HG02852 (cell line): ENCODE results near the gene TTBK1.

Experiments used
- ATAC-seq: cut with Tn5 transposase; IDR thresholded peaks from one replicate; pipeline ENCODE4 v1.9.1; 2021; ENCODE audit warnings: mild to moderate bottlenecking, moderate library complexity; ENCODE audit not compliant: unreplicated experiment

The TTBK1 gene

GRCh38 chr6:43242908-43243663 lies at the start of gene TTBK1:
Gene TTBK1 (plus strand): TSS chr6:43243481. CDS start chr6:43246661, 3,180 bp downstream.
- ATAC-seq = no peak

DNA sequence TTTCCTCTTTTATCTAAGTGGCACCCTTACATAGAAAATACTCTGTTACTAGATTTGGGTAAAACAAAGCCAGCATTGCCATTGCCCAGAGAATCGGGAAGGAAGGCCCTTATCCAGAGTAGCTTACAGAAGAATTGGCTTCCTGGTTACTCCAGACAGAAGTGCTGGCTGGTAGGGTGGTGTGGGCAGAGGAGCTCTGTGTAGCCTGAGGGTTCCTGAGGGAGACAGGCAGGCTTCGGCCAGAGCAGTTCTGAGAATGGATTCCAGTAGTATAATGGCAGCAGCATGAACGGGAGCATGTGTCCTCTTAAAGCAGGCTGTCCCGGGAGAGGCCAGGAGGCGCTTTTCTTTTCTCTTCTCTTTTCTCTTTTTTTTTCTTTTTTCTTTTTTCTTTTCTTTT lies 49.4 kb upstream of the TTBK1 start:
- no peak for ATAC-seq

DNA sequence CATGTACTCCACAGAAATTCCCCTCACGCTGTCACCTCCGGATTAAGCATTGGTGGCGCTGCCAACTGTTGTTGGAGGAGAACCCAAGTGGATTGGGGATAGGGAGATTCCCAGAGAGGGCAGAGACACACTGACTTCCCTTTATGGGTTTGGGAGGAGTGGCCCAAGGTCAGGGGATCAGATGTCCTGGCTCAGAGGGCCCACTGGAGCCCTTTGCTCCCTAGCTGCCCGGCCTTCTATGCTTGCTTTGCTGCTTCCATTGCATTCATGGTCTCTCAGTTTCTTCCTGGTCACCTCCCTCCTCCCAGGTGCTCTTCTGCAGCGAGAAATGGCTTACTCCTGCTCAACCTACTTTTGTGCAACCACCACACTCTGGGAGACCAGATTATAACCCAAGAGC lies 46.9 kb upstream of the TTBK1 start:
- no peak for ATAC-seq

DNA sequence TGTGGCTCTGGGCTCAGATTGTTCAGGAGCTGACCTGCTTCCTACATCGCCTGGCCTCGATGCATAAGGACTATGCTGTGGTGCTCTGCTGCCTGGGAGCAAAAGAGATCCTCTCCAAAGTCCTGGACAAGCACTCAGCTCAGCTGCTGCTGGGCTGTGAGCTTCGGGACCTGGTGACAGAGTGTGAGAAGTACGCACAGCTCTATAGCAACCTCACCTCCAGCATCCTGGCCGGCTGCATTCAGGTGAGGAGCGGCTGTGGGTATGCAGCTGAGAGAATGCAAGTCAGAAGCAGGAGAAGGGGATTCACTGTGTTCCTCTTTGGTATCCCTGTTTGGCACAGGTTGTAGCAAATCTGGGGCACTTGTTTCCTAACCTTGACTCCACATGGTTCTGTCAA lies 43.4 kb upstream of the TTBK1 start:
- no peak for ATAC-seq

- ATAC-seq = no peak
Measured at GRCh38 chr6:43200541-43200940, 42.7 kb upstream of the TTBK1 start.

DNA sequence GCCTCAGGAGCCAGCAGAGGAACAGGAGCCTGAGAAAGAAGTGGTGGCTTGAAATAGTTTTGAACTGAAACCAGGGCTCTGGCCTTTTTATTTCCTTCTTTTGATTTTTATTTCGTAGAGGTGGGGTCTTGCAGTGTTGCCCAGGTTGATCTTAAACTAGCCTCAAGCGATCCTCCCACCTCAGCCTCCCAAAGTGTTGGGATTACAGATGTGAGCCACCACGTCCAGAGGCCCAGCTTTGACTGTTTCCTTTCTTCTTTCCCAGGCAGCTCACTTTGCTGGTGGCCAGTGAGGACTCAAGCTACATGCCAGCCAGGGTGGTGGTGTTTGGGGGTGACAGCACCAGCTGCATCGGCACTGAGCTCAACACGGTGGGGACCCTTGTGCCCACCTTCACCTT lies 40.8 kb upstream of the TTBK1 start:
- ATAC-seq = no peak

- ATAC-seq = no peak
Measured at GRCh38 chr6:43203029-43203717, 40.1 kb upstream of the TTBK1 start.

- no peak for ATAC-seq
Measured at GRCh38 chr6:43203718-43204095, 39.6 kb upstream of the TTBK1 start.

DNA sequence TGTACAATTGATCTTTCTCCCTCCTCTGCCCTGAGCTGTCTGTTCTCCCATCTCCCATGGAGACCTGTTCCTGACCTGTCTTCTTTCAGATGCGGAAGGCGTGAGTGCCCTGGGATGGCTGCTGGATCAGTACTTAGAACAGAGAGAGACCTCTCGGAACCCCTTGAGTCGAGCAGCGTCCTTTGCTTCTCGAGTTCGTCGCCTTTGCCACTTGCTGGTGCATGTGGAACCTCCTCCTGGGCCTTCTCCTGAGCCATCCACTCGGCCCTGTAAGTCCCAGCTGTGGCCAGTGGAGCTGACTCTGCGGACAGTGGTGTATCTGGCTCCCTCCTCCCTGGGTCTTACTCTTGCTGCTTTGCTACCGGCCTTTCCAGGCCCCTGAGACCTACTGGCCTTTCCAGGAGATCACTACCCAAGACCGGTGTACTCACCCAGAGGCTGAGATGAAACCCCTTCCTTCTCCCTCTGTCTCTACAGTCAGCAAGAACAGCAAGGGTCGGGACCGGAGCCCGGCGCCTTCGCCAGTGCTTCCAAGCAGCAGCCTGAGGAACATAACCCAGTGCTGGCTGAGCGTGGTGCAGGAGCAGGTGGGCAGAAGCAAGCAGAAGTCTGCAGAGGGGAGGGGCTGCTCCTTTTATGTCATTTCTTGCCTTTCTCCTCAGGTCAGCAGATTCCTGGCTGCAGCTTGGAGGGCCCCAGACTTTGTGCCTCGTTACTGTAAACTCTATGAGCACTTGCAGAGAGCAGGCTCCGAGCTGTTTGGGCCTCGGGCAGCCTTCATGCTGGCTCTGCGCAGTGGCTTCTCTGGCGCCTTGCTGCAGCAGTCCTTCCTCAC lies 38.8 kb upstream of the TTBK1 start:
- no peak for ATAC-seq

- no peak for ATAC-seq
Measured at GRCh38 chr6:43205849-43206248, 37.4 kb upstream of the TTBK1 start.

DNA sequence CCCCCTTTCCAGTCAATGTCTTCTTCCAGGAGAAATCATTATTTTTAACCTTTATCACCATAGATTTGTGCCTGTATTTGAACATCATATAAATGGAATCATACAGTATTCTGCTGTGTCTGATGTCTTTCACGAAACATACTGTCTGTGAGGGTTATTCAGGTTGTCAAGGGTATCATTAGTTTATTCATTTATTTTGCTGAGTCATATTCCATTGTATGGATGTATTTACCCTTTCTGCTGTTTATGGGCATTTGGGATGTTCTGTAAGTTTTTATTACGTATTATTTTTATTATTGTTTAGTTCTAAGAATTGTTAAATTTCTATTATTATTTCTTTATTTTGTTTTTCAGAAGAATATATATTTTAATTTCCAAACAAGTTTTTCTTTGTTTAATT lies 36.0 kb upstream of the TTBK1 start:
- ATAC-seq = no peak

DNA sequence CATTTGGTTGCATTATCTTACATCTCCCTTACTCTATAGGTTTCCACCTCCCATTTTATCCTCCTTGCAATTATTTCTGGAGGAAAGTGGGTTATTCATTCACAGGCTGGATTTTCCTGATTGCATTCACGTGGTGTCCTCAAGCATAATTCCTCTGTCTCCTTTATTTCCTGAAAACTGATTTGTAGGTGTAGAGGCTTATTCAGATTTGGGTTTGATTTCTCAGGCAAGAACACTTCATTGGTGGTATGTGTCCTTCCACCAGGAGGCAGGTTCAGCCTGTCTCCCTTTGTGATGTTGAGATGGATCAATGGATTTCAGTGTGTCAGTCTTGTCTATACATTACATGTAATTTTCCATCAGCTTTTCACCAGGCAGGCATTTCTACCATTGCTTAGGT lies 31.3 kb upstream of the TTBK1 start:
- ATAC-seq = no peak

DNA sequence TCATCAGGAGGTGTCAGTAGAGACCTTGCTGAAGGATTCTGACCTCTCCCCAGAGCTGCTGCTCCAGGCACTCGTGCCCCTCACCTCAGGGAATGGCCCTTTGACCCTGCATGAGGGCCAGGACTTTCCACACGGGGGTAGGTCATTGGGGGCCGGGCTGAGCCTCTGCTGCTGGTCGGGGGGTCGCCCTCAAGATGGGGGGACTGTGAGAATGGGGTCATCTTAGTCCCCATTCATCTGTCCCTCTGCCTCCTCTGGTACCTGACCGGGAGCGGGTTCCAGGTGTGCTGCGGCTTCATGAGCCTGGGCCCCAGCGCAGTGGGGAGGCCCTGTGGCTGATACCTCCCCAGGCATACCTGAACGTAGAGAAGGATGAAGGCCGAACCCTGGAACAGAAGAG lies 29.9 kb upstream of the TTBK1 start:
- ATAC-seq = no peak

DNA sequence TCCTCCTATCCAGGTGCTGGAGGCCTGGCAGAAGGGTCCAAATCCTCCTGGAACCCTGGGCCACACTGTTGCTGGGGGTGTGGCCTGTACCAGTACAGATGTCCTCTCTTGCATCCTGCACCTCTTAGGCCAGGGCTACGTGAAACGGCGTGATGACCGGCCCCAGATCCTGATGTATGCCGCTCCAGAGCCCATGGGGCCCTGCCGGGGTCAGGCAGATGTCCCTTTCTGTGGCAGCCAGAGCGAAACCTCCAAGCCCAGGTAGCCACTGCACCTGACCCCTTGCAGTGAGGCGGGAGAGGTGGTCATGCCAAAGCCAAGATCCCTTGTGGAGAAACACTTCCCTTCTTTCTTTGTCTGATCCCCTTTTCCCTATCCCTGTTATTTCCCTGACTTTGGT lies 28.2 kb upstream of the TTBK1 start:
- no peak for ATAC-seq

GRCh38 chr6:43216200-43216599 lies 27.1 kb upstream of the TTBK1 start:
- ATAC-seq = no peak

DNA sequence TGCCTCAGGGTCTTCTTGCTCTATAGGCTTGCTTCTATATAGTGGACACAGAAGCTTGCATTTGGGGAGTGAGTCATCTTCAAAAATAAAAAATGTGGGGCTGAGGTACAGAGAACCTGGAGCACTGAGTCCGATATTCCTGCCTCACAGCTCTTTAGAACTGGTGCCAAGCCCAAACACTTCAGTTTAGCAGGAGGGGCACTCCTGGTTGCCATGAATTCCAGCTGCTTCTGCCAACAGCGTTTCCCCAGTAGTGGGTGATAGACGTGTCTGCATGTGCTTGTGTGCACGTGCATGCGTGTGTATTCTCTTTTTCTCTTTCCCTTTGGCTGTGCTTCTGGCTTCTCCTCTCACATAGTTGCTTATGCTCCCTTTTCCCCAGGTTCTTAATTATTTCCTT lies 25.9 kb upstream of the TTBK1 start:
- ATAC-seq = no peak

DNA sequence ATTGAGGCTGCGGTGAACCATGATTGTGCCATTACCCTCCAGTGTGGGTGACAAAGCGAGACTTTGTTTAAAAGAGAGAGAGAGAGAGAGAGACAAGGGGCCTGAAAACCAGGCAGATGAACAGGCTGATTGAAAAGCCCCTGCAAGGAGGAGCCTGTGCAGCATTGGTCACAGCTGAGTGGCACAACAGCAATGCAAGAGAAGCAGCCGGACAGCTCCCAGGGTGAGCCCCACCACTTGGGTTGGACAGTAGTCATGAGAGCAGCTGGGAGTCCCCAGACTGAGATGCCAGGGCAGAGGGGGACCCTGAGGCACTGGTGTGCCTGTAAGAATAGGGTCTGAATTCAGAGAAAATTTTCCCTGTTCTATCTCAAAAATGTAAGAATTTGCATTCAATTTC lies 24.2 kb upstream of the TTBK1 start:
- no peak for ATAC-seq

GRCh38 chr6:43219814-43220213 lies 23.5 kb upstream of the TTBK1 start:
- no peak for ATAC-seq

- no peak for ATAC-seq
Measured at GRCh38 chr6:43220439-43220951, 22.8 kb upstream of the TTBK1 start.

DNA sequence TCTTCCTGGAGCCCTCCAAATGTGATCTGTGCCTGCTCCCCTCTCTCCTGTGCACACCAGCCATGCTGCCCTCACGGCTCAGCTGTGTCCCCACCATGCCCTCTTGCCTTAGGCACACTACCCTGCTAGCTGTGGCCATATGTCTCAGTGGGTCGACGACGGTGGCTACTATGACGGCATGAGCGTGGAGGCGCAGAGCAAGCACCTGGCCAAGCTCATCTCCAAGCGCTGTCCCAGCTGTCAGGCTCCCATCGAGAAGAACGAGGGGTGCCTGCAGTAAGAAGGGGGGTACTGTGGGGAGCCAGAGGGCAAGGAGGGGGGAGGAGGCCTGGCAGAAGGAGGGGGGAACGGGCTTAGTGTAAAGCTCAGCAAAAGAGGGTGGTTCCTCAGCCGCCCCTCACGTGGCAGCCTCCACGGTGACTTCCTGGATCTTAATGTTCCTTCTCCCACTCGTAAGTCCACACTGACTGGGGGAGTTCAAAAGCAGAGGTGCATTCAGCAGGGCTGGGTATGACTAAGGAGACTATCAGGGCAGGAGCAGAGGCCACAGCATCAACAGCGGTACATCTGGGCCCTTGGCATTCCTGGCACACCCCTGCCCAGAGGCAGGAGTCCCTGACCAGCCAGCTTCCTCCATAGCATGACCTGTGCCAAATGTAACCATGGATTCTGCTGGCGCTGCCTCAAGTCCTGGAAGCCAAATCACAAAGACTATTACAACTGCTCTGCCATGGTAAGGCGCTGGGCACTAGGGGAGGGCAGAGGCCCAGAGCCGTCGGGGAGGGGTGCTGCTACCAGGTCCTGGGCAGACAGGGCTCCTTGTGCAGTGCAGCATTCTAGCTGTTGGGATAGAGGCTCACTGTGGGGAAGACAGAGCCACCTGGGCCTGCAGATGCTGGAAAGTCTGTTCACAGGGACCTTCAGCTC lies 22.0 kb upstream of the TTBK1 start:
- no peak for ATAC-seq
